GOT3 (cell line): ENCODE measurements around the gene QTRT2.

Experiments
- DNase-seq: peaks from one replicate; lab custom pipeline; 2025; ENCODE audit warnings: mixed read lengths; lab: John Stamatoyannopoulos, UW

The QTRT2 gene

DNA sequence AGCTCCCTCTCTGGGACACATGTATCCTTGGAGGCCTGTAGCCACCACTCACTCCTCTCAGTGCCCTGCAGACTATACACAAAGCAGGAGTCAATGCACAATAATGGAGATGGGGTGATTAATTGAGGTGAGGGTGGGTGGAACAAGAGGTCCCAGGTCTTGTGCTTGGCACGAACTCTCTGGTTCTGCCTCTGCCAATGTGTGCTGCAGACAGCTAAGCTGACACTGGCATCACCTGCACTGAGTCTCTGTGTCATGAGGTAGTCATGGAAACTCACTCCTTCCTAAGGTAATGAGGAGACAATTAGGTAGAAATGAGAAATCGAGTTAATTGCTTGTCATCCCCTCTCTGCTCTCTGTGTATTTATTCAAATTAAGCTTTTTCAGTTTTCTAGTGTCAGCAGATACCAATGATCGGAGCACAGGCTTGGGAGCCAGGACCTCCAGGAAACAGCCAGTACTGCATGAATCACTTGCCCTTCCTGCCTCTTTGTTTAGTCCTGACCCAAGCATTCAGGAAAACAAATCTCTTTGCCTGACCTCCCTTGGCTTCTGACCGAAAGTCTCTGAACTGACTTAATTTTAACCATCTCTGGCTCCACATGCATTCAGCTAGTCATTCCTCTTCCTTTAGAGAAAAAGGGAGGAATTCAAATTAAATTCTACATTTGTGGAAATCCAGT, 65.6 kb downstream of the QTRT2 start:
- no peak for DNase-seq

DNA sequence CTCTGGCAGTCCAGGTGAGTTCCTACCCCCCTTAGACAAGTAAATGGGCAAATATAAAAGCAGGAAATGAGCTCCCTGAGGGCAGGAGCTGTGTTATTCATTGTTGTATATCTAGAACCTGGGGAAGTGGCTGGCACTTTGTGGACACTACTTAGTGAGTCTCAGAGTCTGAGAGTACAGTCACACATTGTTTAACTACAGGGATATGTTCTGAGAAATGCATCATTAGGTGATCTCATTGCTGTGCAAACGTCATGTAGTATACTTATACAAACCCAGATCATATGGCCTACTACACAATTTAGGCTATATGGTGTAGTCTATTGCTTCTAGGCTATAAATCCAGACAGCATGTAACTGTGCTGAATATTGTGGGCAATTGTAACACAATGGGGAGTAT, 69.9 kb downstream of the QTRT2 start:
- DNase-seq, result no peak

- no peak for DNase-seq
These were observed 71.0 kb downstream of the QTRT2 start for GRCh38 chr3:114127517-114127916.

GRCh38 chr3:114128231-114128630, 71.7 kb downstream of the QTRT2 start:
- no peak for DNase-seq

GRCh38 chr3:114128826-114129225, 72.3 kb downstream of the QTRT2 start:
- DNase-seq, result no peak

DNA sequence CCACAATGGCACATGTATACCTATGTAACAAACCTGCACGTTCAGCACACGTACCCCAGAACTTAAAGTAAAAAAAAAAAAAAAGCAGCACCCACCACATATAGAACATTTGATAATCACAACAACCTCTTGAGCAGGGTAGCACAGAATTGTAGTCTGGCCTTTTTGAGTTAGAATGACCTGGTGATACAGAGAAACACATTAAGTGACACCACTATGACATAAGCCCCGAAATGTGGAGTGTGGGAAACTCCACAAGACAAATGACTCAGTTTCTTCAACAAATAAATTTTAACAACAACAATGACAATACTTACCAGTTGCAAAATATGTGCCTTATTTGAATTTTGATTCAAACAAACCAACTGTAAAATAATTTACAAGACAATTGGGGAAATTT, 76.0 kb downstream of the QTRT2 start:
- no peak for DNase-seq

DNA sequence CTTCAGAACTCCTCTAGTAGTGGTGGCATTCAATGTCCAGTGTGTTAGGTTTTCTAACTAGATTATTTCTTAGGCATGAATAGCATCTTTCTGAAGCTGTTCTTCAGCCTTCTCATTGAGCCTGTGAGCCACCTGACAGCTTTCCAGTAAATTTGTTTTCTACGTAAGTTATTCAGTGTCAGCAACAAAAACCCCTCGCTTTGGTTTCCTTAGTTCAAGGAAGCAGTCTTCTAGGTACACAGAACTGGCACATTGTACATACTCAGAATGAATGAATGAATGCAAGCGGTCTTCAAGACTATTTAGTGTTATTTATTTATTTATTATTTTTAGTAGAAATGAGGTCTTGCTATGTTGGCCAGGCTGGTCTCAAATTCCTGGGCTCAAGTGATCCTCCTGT, 77.4 kb downstream of the QTRT2 start:
- DNase-seq, result no peak
